ENCODE data around the gene TMEM35B.
"Not testable (repeated sequence)": the region's sequence is repeated elsewhere in the genome, so short reads cannot be mapped to it uniquely, and the experiment has no call there.

The TMEM35B gene

DNA sequence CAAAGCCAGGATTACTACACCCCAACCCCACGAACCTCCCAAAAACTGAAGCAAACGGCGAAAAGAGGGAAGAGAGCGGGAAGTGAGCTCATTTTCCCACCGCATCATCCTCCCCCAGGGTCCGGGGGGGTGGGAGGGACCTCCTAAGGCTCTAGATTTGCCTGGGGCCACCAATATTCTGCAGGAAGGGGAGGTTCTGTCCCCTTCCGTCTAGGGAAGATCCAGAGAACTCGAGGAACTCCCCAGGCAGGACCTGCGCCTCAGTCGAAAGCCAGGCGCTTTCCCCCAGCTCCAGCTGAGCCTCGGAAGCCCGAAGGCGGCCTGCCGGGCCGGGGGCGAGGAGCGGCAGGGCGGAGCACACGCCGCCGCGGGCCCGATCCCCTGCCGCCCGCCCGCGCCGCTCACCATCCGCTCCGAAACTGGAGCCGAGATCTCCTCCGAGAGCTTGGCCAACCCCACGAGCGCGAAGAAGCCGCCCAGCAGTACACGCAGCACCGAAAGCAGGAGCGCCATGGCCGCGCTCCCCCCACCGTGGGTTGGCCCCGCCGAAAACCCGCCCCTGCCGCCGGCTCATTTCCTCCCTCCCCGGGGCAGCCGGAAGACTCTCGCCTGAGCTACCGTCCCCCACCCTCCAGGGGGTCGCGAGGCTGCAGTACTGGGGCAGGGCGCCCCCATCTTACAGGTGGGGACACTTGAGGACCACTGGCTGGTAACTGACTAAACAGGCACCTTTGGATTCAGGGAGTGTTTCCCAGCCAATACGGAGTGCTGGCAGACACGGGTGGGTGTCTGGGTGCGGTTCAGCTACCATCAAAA lies at the start of gene TMEM35B:
TMEM35B (minus strand) TSS at position 555 of the 816 bp plus-strand sequence; CDS start at position 513, 42 bp downstream.
- peak; percentile 73 for DNase-seq (ENCODE audit: low read depth)

DNA sequence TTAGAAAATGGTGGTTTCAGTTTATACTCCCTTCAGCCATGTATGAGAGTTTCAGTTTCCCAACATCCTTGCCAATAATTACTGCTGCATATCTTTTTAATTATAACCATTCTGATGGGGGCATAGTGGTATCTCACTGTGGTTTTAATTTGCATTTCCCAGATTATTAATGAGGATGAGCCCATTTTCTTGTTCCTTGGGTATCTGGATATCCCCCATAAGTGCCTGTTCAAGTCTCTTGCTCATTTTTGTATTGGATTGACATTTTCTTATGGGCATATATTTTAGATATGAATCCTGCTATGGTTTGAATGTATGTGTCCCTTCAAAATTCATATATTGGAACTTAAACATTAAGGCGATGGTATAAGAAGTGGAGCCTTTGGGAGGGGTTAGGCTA lies 48.2 kb upstream of the TMEM35B start:
- DNase-seq (ENCODE audit: low read depth), result no peak

DNA sequence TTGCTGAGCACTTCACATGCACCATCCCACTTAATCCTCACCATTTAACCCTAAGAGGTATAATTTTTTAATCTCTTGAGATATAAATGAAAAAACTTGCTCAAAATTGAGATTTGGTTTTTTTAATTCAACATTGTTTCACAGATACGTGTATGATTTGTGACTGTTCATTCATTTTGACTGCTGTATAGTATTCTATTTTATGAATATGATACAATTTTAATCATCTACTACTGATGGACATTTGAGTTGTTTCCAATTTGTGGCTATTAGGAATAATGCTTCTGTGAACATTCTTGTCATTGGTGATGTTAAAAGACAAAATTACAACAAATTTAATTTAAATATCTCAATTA lies 47.2 kb upstream of the TMEM35B start:
- no peak for DNase-seq (ENCODE audit: low read depth)

DNA sequence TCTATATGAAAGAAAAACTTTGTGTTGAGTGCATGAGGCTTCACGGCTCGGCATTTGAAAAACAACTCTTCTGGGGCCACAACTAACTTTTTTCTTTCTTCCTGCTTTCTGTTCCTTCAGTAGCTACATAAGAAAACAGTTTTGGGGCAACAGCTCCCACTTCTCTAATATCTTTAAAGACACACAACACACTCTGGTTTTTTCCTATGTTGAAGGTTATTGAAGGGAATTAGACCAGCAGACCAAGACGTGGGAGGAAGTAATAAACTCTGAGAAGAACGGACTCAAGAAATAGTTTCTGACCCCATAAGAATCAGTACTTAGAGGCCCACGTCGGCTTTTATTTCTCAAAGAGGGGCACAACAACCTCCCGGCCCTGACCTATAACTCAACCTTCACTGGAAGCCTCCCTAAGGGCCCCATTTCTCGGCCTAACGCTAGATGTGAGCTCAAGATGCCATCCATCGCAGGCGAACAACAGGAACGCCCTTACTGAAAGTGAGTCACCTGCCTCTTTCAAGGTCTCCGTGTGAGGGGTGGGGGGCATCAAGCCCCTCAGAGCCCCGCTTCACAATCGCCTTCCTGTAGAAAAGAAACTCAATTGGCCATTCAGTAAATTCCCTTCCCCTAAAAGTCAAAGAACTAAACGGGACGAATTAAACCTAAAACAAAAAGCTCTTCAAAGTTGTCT lies 45.8 kb upstream of the TMEM35B start:
- DNase-seq (ENCODE audit: low read depth), result peak; percentile 22

DNA sequence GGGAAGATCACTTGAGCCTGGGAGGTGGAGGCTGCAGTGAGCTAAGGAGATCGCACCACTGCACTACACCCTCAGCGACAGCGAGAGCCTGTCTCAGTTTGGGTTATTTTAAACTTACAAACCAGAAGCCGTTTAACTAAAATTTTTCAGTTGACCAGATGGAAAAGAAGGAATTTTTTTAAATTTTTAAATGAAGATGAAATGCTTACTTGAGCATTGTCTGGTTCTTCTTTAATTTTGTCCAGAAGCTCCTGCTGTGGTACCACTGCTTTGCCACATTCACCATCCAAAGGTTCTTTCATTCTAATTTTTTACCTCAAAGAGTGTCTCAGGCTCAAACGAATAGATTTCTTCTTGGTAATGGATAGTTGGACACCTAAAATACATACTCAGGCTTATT lies 45.2 kb upstream of the TMEM35B start:
- no peak for DNase-seq (ENCODE audit: low read depth)

DNA sequence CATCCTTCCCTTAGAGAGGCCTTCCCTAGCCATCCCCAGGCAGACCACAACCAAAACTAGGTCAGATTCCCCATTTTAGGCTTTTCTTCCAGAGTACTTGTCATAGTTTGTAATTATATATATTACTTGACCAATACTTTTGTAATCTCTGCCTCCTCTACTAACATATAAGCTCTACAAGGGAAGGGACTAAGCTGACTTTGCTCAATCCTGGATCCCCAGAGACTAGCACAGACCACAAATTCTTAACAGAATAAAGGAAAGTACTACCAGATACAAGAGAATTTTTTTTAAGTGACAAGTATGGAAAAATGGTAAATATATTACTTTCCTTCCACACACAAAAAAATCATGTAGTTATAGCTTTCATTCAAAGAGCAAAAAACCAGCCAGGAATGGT lies 44.6 kb upstream of the TMEM35B start:
- no peak for DNase-seq (ENCODE audit: low read depth)

DNA sequence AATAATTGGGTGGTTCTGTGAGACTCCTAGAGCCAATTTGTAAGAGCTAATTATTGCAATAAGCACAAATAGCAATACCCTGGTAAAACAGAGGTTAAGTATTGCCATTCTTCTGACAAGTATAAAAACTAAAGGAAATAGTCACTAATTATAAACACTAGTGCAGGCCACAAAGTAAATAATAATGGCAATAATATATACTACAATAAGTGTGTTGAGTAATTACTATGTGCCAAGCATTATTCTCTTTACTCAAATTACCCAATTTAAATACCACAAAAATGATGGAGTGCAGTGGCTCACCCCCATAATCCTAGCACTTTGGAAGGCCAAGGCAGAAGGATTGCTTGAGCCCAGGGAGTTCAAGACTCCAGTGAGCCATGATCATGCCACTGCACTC lies 31.3 kb upstream of the TMEM35B start:
- no peak for DNase-seq (ENCODE audit: low read depth)

DNA sequence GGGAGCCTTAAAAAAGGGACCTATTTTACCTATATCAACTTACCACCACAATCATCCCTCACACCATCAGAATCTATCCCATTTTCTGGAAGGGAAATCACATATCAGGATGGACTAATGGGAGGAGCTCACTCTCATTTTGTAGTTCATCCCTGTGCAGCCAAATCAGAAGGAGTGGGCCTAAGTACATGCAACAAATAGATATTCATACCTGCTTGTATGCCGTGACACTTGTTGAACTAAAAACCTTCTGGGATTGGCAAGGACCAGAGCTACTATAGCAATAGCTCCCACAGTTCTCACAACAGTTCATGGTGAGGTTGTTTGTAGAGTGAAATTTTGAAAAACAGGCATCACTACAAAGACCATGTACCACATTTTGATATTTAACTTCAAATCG lies 29.3 kb upstream of the TMEM35B start:
- no peak for DNase-seq (ENCODE audit: low read depth)

DNA sequence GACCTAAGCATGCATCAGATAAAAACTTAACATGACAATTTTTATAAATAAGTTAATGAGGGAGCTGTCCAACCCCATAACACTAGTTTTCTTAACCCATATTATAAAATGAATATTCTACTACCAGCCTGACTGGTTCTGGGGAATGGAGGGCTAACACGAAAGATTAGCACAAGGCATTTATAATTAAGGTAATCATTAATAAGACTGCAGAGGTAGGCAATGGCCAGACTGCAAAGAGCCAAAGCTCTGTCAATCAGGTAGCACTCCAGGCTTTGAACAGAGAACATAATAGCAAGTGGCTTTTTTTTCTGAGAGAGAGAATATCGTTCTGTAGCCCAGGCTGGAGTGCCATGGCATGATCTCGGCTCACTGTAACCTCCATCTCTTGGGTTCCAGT lies 20.6 kb upstream of the TMEM35B start:
- no peak for DNase-seq (ENCODE audit: low read depth)

DNA sequence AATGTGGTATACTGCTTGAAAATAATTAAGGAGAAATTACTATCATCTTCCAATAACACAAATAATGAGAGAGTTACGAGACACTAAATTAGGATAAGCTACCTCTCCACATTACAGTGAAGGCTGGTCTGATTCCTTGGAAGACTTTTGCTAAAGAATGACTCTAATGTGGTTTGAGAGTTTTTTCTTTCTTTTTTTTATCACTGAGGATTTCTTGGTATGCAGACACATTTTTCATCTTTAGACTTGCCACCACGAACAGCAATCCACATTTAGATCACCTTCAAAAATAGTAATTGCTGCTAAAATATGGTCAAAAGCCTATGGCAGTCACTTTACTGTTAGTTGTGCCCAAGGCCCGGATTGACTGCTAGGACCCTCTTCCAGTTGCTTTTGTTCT lies 16.6 kb upstream of the TMEM35B start:
- no peak for DNase-seq (ENCODE audit: low read depth)

DNA sequence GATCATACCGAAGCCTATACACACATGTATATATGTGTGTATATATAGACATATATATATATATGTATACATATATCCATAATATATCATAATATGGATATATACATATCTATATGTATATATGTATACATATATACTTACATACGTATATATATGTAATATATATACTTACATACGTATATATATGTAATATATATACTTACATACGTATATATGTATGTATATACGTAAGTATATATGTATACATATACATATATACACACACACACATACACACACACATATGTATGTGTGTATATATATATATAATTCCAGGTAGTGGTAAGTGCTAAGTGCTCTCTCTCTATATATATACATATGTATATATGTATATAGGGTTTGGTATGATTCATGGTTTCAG lies 9.7 kb upstream of the TMEM35B start:
- DNase-seq (ENCODE audit: low read depth), result no peak

DNA sequence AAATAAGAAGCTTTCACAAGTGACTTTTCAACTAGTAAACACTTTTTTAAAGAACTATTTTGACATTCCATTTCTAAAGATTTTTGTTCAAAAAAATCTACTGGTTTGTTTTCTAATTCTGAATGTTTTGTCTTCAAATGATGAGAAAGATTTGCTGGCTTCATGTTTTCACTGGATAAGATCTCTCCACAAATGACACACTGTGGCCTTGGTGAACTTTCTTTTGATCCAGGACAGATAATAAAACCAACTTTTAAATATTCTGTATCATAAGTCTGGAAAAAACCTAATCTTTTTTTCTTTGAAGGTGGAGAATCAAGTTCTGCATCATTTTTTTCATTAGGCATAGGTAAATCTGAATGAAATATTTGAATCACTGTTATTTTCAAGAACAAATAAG lies 3.4 kb upstream of the TMEM35B start:
- no peak for DNase-seq (ENCODE audit: low read depth)

DNA sequence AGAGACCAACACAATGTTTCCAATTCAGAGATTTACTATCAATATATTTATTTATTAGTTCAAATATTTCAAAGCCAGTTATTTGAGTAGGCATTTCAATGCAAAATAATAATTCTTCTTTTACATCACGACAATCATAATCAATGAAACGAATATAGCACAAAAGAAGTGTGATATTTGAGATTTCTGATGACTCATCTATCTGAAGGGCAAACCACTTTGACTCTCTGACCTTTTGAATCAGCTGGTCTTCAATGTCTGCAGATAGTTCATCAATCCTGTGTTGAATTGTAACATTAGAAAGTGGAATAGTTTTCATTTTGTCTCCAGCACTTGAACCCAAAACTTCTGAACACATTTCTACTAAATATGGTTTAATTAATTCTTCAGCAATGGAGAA lies 3.0 kb upstream of the TMEM35B start:
- DNase-seq (ENCODE audit: low read depth), result no peak

DNA sequence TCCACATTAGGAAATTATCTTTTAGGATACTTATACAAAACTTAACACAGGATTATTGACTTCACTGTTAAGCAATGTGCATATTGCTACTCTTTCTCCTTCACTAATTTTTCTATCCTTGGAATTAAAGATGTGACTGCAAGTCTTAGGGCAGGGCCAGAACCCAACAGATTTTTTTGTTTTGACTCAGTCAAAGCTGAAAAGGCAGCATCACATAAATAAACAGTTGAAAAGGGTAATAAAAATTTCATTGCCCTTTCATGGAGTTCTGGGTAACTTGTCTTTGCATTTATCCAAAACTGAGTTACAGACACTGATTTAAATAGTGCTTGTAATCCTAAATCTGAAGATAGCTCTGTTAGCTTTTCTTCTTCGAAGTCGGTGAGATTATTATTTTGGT lies 1.9 kb upstream of the TMEM35B start:
- DNase-seq (ENCODE audit: low read depth), result no peak

DNA sequence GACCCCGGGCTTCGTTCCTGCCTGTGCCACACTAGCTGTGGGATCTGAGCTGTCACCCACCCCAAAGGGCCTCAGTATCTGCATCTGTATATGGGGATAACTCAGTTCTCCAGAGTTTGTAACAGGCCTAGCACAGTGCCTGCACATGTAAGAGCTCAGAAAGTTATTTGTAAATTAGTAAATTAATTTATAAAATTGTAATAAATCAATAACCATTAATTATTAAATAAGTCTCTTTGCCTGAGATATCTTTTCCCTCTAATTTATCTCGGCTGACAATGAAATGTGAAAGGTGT lies 410 bp upstream of the TMEM35B start:
- not testable (repeated sequence) for DNase-seq (ENCODE audit: low read depth)

DNA sequence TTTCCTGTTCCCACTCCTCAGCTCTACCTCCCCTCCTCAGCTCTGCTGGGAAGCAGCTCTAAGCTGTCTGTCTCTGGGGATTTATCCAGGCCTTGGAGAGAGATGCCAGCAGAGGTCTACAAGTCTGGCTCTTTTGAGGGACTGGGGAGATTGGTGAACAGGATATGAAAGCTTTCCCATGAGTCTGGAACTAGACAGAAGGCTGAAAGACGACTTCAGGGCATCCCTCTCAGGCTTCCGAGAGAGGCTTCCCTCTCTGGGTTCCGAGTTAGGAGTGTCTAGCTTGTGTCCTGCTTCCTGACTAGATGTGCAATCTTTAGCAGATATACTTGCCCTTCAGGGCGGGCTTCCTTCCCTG lies 733 bp downstream of the TMEM35B start:
- no peak for DNase-seq (ENCODE audit: low read depth)

DNA sequence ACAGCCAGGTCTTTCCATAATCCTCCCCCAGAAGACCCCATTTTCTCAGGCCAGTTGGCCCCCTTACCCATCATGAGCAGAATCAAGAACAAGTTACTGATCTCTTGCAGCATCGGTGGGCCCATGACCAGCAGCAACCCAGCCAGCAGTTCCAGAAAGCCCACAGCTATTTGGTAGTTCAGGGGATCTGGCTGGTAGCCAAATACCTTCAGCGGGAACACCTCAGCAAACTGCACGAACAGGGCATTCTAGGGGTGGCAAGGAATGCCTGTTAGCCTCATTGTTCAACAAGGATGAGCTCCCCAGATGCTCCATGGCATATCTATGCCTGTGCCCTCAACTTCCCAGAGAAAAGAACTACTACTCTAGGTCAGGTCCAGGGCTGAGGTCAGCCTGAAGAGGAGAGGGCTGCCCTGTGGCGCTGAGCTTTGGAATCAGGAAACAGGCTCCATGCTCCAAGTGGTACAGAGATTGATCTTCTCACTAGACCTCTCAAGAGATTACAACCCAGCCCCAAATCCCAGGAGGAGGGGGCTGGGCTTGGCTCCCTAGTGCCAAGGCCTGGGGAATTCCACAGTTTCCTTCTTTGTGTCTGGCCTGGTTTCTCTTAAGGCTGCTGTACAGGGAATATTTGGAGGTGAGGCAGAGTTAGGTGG lies 1.3 kb downstream of the TMEM35B start:
- no peak for DNase-seq (ENCODE audit: low read depth)

DNA sequence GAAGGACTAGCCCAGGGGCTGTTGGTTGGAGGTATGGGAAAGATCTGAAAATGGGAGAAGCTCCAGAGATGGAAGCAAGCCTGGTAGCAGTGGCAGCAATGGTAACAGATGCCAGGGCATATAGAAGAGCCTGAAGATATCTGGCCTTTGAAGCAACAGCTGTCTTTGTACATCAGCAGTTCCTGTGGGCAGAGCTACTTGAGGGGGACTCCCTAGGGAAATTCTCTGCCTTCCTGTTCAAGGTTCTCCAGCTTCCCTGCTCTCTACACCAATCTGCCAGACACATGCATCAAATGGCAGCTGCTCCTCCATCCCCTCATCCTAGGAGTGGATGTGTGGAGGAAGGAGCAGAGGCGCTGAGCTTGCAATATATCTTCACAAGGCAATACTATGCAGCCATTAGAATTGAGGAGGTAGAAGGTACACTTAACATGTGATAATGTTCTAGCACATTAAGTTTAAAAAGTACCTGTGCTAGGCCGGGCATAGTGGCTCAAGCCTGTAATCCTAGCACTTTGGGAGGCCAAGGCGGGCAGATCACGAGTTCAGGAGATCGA lies 2.2 kb downstream of the TMEM35B start:
- no peak for DNase-seq (ENCODE audit: low read depth)

DNA sequence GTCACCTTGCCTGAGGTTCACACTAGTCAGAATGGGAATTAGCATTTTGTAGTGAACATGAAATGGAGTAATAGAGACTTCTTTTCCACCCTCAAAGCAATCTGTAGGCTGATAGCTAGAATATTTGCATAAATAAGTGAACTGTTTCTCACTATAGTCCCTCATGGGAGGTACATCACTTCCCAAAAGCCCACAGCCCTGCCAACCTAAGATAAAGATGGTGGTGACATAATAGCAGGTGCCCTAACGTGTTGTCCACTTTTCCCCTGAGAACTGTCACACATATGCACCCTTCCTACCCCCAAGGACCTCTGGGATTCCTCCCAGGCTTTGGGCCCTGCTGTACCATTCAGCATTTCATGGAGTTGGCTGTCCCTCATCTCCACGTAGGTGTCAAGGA lies 4.4 kb downstream of the TMEM35B start:
- DNase-seq (ENCODE audit: low read depth), result no peak

DNA sequence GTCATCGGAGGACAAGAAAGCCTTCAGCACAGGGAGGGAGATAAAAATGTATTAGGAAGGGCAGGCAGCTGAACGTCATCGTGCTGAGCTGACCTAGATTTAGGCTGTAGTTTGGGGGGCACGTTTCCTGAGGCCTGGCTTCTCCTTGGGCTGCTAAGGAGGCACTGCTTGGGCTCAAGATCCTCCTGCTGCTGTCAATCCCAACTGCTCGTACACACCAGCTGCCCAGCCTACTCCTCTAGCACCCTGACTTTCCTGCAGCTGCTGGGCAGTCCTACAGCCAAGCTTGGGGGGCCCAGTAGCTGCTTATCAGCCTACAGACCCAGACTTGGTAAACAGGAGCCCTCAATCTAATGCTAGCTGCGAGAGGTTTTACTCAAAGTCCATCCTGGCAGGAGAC lies 6.2 kb downstream of the TMEM35B start:
- DNase-seq (ENCODE audit: low read depth), result no peak

DNA sequence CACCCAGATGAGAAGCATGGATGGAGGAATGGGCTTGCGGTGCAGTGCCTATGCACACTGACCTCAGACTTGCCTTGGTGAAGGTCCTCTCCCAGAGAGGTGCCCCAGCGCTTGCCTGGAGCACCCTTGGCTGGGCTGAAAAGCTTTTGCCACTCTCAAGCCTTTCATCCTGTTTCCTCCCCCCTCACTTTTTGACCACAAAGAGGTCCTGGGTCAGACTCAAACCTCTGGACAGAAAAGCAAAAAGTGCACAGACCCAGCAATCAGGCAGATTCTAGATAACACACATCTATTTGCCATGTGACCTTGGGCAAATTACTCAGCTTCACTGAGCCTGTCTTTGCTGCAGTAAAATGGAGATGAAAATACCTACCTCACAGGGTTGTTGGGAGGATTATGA lies 7.3 kb downstream of the TMEM35B start:
- no peak for DNase-seq (ENCODE audit: low read depth)

DNA sequence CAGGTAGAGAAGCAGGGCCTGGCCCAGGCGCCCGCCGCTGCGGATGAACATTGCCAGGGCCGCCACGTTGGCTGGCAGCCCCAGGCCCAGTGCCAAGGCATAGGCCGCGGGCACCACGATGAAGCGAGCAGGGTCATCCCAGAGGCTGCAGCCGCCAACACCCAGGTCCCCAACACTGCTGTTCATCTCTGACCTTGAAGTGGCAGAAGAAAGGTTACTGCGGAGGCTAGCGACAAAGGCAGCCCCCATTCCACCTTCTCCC lies 8.0 kb downstream of the TMEM35B start:
- no peak for DNase-seq (ENCODE audit: low read depth)

DNA sequence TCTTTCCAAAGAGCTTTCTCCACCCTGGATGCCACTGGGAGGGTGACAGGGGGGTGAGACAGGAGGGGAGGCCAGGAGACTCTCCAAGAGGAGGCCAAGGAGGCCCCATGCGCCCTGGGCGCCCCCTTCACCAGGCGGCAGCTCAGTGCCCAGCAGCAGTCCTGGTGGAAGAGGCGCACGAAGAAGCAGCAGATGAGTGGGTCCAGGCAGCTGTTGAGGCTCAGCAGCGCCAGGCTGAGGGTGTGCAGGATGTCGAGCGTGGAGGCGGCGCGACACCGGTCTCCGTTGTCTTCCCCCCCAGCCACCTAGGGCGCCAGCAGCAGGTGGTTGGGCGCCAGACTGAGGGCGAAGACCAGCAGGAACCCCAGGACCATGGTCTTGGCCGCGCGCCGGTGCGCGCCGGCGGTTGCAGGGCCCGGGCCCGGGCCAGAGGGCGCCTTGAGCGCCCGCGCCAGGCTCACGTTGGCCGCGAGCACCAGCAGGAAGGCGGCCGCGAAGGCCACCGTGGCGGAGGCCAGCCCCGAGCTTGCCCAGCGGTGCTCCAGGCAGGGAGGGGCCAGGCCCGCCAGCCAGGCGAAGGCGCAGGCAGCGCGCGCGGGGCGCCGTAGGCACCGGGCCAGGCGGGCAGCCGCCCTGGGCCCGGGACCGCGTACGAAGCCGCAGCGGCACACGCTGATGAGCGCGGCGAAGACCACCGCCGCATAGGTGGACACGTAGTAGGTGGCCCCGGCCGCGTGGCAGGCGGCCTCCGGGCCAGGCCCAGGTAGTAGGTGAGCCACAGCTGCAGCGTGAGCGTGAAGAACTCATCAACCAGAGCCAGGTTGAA lies 8.6 kb downstream of the TMEM35B start:
- DNase-seq (ENCODE audit: low read depth), result no peak
